Stimulated activated naive CD8-positive, alpha-beta T cell treated with anti-CD3 and anti-CD28 coated beads, Interleukin-15, amount 100 ng/mL, for 72 hours (primary cell): Measurements from ENCODE around the gene TOLLIP.

Experiments used
- ATAC-seq: fragments of 150-1000 bp; cut with Tn5 transposase; 2 replicates; pipeline ENCODE4 v1.10.0; 2021; ENCODE audit warnings: mild to moderate bottlenecking, moderate library complexity
- DNase-seq, 2 donors: peaks; one replicate each; pipeline ENCODE4 v3.0.0; 2021 to 2022
- H3K27ac Mint-ChIP-seq, 2 donors: one replicate each; pipeline ENCODE4 v1.8.0; 2022; ENCODE audit warnings: mild to moderate bottlenecking in 2 of 2, mixed read lengths in 2 of 2, moderate library complexity in 2 of 2
- H3K27me3 Mint-ChIP-seq: one replicate; pipeline ENCODE4 v1.8.0; 2022; ENCODE audit warnings: mixed read lengths
- H3K4me1 Mint-ChIP-seq: one replicate; pipeline ENCODE4 v1.8.0; 2022; ENCODE audit warnings: mild to moderate bottlenecking, mixed read lengths
- H3K4me3 Mint-ChIP-seq, 2 donors: one replicate each; pipeline ENCODE4 v1.8.0; 2022; ENCODE audit warnings: mild to moderate bottlenecking in 2 of 2, mixed read lengths in 2 of 2, moderate library complexity in 1 of 2
- H3K9me3 Mint-ChIP-seq, 2 donors: one replicate each; pipeline ENCODE4 v1.8.0; 2022; ENCODE audit warnings: mixed read lengths in 2 of 2

Gene TOLLIP

DNA sequence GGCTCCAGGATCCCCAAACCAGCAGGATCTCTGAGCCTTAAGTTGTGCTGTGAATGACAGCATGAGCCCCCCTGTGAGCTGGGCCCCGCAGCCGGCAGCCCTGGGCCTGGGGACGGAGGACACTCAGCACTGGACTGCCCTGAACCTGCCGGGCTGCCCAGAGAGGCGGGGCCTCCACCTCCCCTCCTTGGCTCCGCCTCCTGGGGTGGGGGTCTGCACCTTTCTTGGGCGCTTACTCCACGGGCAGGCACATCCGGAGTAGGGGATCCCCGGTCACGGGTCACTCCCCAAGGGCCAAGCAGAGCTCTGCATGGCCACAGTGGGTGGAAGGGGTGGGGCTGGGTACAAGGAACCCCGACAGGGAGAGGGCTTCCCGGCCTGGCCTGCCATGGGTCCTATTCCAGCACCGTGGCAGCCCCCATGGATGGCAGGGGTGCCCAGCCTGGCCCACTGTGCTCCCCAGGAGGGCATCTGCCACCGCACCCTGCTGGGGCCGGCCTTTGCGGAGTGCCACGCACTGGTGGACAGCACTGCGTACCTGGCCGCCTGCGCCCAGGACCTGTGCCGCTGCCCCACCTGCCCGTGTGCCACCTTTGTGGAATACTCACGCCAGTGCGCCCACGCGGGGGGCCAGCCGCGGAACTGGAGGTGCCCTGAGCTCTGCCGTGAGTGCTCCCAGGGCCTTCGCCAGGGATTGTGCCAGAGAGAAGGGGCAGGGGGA is 81.2 kb downstream of the TOLLIP start:
- ATAC-seq = no peak
- no peak overlapping the region for H3K4me3 Mint-ChIP-seq
- peaks cover 12% of the 10 kb centered on the region for H3K27me3 Mint-ChIP-seq
- no peak overlapping the region for H3K27ac Mint-ChIP-seq
- DNase-seq = no peak
- H3K9me3 Mint-ChIP-seq = no peaks in the 10 kb centered on the region
- H3K4me1 Mint-ChIP-seq = no peaks in the 10 kb centered on the region

DNA sequence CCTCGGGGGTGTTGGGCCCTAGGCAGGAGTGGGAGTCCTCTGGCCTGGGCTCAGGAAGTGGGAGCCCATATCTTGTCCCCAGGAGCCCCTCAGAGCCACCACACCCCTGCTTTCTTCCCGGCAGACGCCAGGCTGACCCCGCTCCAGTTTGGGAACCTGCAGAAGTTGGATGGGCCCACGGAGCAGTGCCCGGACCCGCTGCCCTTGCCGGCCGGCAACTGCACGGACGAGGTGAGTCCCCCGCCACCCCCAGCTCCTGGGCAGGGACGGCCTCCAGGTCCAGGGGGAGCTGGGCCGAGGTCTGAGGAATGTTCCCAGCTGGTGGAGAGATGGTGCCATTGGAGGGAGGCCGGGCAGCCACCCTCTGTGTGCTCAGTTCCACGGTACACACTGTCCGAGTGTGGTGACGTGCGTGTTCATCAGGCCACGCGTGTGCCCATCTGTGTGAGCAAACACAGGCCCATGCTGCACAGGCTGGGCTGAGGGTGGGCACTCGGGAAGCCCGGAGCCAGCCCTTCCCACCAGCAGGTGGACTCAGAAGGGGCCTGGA is 81.8 kb downstream of the TOLLIP start:
- Mint-ChIP-seq H3K9me3 (no peaks in the 10 kb centered on the region), H3K4me1 (no peaks in the 10 kb centered on the region), H3K27ac (no peak overlapping the region), H3K27me3 (peaks cover 15% of the 10 kb centered on the region), H3K4me3 (no peak overlapping the region)
- ATAC-seq (no peak), DNase-seq (no peak)

DNA sequence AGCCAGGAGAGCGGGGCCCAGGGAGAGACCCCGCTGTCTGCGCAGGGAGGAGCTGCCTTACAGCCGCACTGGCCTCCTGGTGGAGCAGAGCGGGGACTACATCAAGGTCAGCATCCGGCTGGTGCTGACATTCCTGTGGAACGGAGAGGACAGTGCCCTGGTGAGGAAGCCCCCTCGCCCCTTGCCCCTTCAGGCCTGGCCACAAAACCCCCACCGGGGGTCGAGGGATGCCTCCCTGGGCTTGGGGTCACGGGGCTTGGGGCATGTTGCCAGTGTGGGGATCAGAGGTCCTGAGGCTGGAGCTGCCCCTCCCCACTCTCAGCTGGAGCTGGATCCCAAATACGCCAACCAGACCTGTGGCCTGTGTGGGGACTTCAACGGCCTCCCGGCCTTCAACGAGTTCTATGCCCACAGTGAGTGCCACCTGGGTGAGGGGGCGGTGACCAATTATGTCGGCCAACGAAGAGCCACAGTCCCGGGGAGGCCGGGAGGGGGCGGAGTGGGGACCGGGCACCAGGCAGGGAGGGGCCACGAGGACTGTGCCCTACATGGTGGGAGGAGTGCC is 82.4 kb downstream of the TOLLIP start:
- Mint-ChIP-seq H3K4me3 (no peak overlapping the region), H3K27me3 (peaks cover 16% of the 10 kb centered on the region), H3K9me3 (no peaks in the 10 kb centered on the region), H3K27ac (no peak overlapping the region), H3K4me1 (no peaks in the 10 kb centered on the region)
- DNase-seq (no peak), ATAC-seq (no peak)

DNA sequence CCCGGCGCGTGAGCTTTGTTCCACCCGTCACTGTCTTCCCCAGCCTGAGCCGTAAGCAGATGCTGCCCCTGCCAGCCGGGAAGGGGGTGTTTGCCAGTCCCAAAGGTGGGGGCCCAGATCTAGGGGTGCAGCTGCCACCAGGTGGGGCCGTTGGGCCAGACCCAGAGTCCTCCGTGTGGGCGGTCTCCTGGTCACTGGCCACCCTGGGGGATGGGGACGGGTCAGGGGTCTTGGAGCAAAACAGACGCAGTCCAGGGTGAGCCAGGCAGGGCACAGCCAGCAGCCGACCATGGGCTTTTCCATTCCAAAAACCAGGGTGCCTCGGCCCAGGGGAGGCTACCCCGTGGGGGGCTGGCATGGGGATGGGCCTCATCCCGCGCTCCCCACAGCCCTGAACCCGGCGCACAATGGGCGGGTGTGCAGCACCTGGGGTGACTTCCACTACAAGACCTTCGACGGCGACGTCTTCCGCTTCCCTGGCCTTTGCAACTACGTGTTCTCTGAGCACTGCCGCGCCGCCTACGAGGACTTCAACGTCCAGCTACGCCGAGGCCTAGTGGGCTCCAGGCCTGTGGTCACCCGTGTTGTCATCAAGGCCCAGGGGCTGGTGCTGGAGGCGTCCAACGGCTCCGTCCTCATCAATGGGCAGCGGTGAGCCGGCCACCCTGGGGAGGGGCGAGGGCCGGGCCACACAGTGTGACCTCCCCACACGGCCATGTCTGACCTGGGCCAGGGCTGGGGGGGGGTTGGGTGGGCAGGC is 83.0 kb downstream of the TOLLIP start:
- DNase-seq (no peak), ATAC-seq (no peak)
- H3K4me3 Mint-ChIP-seq = no peak overlapping the region
- peaks cover 23% of the 10 kb centered on the region for H3K27me3 Mint-ChIP-seq
- H3K4me1 Mint-ChIP-seq = no peaks in the 10 kb centered on the region
- no peak overlapping the region for H3K27ac Mint-ChIP-seq
- H3K9me3 Mint-ChIP-seq = no peaks in the 10 kb centered on the region

DNA sequence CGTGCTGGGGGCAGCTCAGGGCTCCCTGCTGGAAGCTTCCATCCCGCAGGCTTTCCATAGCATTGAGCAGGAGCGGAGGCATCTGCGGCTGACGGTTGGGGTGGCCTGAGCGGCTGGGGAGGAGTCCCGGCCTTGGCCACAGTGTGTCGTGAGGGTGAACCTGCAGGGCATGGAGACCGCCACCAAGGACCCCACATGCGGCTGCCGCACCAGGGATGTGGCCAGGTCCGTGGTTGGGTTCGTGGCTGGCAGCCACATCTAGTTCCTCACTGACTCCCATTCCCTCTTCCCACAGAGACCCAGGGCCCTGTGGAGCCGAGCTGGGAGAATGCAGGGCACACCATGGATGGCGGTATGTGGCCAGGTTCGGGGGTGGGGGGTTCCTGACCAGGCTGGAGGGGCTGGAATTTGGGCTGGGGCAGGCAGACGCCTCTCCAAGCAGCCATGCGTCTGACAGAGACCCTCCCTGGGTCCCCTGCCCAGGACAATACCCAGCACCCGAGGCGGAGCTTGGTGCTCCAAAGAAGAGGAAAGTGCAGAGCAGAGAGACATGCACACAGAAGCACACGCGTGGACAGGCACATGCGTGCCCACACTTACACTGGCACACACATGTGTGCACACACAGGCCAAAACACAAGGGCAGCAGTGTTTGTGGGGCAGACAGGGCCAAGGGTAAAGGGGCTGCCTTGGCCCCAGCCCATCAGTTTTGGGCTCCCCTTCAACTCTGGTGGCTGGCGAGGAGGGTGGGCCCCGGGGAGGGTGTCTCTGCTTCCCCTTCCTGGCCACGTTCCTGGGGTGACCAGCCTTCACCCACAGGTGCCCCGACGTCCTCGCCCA is 83.8 kb downstream of the TOLLIP start:
- ATAC-seq = no peak
- no peaks in the 10 kb centered on the region for H3K9me3 Mint-ChIP-seq

DNA sequence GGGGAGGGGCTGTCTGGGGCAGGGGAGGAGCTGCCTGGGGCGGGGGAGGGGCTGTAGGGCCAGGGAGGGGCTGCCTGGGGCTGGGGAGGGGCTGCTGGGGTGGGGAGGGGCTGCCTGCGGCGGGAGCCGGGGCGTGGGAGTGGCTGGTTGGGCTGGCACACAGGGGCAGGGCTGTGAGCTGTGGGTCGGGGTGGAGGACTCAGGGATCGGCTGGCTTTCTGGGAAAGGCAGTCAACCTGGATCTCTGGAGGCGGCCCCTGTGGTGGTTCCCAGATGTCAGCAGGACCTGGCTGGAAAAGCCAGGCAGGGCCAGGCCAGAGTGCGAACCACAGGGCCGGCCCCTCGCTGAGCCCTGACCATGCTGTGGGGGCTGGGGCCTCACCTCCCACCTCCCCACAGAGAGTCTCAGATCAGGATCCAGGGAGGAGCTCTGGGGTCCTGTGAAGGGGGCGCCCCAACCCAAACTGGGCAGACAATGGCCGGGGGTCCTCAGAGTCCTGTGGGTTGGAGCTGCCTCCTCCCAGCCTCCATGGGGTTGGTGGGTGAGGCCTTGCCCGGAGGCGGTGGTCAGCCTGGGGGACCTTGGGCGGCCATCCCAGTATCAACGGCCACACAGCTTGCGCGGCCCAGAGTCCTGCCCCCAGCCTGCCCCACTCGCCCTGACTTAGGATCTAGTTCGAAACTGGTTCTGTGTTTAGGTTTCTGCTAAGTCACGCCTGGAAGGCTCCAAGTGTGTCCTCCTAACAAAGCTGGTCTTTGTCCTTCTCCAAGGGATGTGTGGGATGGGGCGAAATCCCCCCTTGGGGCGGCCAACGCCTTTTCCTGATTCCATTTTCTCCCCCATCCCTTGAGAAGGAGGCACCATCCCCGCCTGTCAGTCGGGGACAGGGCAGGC is 84.7 kb downstream of the TOLLIP start:
- DNase-seq = no peak
- ATAC-seq = no peak
- no peak overlapping the region for H3K27ac Mint-ChIP-seq
- no peaks in the 10 kb centered on the region for H3K9me3 Mint-ChIP-seq
- peaks cover 29% of the 10 kb centered on the region for H3K27me3 Mint-ChIP-seq
- H3K4me1 Mint-ChIP-seq = no peaks in the 10 kb centered on the region
- no peak overlapping the region for H3K4me3 Mint-ChIP-seq

More for the DNA sequence above, 83.8 kb downstream of the TOLLIP start:
- Mint-ChIP-seq H3K4me1 (no peaks in the 10 kb centered on the region), H3K27me3 (peaks cover 29% of the 10 kb centered on the region), H3K4me3 (no peak overlapping the region), H3K27ac (no peak overlapping the region)
- DNase-seq = no peak
